Neutrophil (primary cell): Measurements from ENCODE around the gene EXOC3L4.

ENCODE experiments used
- H3K27ac ChIP-seq: fragments of 200-600 bp; sonication (generic); 2 replicates; pipeline ENCODE4 v1.5.1; 2016; ENCODE audit warnings: mild to moderate bottlenecking, moderate library complexity
- H3K27me3 ChIP-seq: fragments of 200-600 bp; sonication (generic); 2 replicates; pipeline ENCODE4 v1.6.0; 2016; ENCODE audit warnings: mild to moderate bottlenecking
- H3K36me3 ChIP-seq: fragments of 200-600 bp; sonication (generic); 2 replicates; pipeline ENCODE4 v1.5.1; 2017
- H3K4me1 ChIP-seq, 2 experiments: fragments of 200-600 bp in 1 of 2; sonication (generic) in 1 of 2; 1 replicate in 1 of 2; 2 replicates in 1 of 2; pipeline versions ENCODE4 v1.5.1 to v1.6.1; 2013 to 2016; ENCODE audit warnings: low read depth in 1 of 2, low read length in 1 of 2, mild to moderate bottlenecking in 1 of 2, moderate library complexity in 1 of 2; ENCODE audit not compliant: control insufficient read depth in 1 of 2, insufficient read depth in 1 of 2
- H3K4me3 ChIP-seq, 2 experiments: fragments of 200-600 bp in 1 of 2; sonication (generic) in 1 of 2; 1 replicate in 1 of 2; 2 replicates in 1 of 2; pipeline ENCODE4 v1.5.1; 2013 to 2016; ENCODE audit warnings: low read depth in 1 of 2, low read length in 1 of 2, mild to moderate bottlenecking in 1 of 2, moderate library complexity in 1 of 2
- H3K9me3 ChIP-seq: fragments of 200-600 bp; sonication (generic); 2 replicates; pipeline ENCODE4 v1.5.1; 2016
- CTCF ChIP-seq: fragments of 200-600 bp; sonication (generic); IDR thresholded peaks from 2 replicates; pipeline ENCODE4 v1.5.1; 2016; ENCODE audit warnings: antibody characterized with exemption

Gene EXOC3L4

GRCh38 chr14:103141117-103141796 lies 46.7 kb downstream of the EXOC3L4 start:
- no peaks in the 10 kb centered on the region for H3K9me3 ChIP-seq
- H3K36me3 ChIP-seq: peaks cover 17% of the 10 kb centered on the region
- no peak overlapping the region for H3K4me3 ChIP-seq
- peaks cover 0 to 9% of the 10 kb centered on the region in 2 experiments for H3K4me1 ChIP-seq
- peaks cover 71% of the 10 kb centered on the region for H3K27me3 ChIP-seq
- no peak overlapping the region for H3K27ac ChIP-seq
- TF ChIP-seq CTCF: peak; percentile 83

DNA sequence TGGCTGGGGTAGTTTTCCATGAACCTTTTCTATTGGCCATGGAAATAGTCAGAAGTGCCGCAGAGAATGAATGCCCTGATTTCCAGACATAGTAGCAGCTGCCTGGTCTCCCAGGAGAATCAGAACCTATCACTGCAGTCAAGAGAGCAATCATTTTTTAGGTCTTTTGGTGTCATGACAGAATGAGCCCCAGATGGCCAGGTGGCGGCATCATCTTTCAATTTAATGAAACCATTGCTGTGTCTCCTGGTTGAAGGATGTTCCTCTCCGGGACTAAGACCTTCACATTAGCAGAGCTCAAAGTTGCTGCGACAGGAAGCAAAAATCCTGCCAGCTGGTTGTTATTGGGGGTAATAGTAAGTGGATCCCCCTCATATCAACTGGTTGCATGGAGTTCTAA lies 47.5 kb downstream of the EXOC3L4 start:
- H3K4me1 ChIP-seq: peaks cover 0 to 6% of the 10 kb centered on the region in 2 experiments
- H3K27me3 ChIP-seq: peaks cover 77% of the 10 kb centered on the region
- H3K27ac ChIP-seq: no peak overlapping the region
- TF ChIP-seq CTCF: no peak
- no peaks in the 10 kb centered on the region for H3K9me3 ChIP-seq
- H3K4me3 ChIP-seq: no peak overlapping the region
- H3K36me3 ChIP-seq: peaks cover 10% of the 10 kb centered on the region

- TF ChIP-seq CTCF: no peak
- H3K4me3 ChIP-seq: no peak overlapping the region
- no peaks in the 10 kb centered on the region for H3K9me3 ChIP-seq
- peaks cover 2% of the 10 kb centered on the region for H3K36me3 ChIP-seq
- H3K27ac ChIP-seq: no peak overlapping the region
- peaks cover 78% of the 10 kb centered on the region for H3K27me3 ChIP-seq
- H3K4me1 ChIP-seq: no peaks in the 10 kb centered on the region
Observed at GRCh38 chr14:103142721-103143302, 48.3 kb downstream of the EXOC3L4 start.

GRCh38 chr14:103143506-103143905 lies 49.0 kb downstream of the EXOC3L4 start:
- Histone ChIP-seq H3K9me3 (no peaks in the 10 kb centered on the region), H3K27me3 (peaks cover 78% of the 10 kb centered on the region), H3K4me1 (no peaks in the 10 kb centered on the region), H3K4me3 (no peak overlapping the region), H3K27ac (no peak overlapping the region), H3K36me3 (no peaks in the 10 kb centered on the region)
- TF ChIP-seq CTCF: no peak

DNA sequence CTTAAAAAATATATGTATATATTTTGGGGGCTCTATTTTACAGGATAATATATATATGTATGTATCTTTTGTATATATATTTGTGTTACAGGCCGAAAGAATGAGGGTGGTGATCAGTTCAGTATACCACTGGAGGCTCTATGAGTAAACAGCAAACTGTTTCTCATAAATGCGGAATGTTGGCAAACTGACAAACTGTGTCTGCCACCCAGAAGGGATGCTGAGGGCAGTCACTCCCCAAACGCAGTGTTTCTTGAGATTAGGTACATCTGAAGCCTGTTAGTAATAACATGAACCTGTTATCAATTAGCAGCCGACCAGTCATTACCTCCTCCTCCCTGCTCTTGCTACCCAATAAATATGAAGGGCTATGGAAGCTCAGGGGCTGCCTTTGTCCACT lies 49.6 kb downstream of the EXOC3L4 start:
- no peak overlapping the region for H3K4me3 ChIP-seq
- H3K27me3 ChIP-seq: peaks cover 72% of the 10 kb centered on the region
- no peak for TF ChIP-seq CTCF
- no peaks in the 10 kb centered on the region for H3K4me1 ChIP-seq
- no peaks in the 10 kb centered on the region for H3K36me3 ChIP-seq
- H3K9me3 ChIP-seq: no peaks in the 10 kb centered on the region
- H3K27ac ChIP-seq: no peak overlapping the region
